Mammary epithelial cell (primary cell): ENCODE results near the gene CEACAM5.

ENCODE experiments used
- EZH2 ChIP-seq: IDR thresholded peaks from 2 replicates; pipeline ENCODE4 v1.6.1; 2012; ENCODE audit warnings: low read length, inconsistent platforms, borderline replicate concordance
- TF ChIP-seq, protein P1 (sequence below), 2 donors: IDR thresholded peaks in 1 of 2; conservative IDR thresholded peaks in 1 of 2; 2 replicates each; pipeline ENCODE4 v1.5.1; 2011 to 2012; ENCODE audit warnings: inconsistent platforms in 2 of 2, low read length in 2 of 2, mild to moderate bottlenecking in 2 of 2, control low read depth in 1 of 2, low read depth in 1 of 2; ENCODE audit not compliant: insufficient read depth in 1 of 2; ENCODE audit errors: extremely low read depth in 1 of 2

DNA sequence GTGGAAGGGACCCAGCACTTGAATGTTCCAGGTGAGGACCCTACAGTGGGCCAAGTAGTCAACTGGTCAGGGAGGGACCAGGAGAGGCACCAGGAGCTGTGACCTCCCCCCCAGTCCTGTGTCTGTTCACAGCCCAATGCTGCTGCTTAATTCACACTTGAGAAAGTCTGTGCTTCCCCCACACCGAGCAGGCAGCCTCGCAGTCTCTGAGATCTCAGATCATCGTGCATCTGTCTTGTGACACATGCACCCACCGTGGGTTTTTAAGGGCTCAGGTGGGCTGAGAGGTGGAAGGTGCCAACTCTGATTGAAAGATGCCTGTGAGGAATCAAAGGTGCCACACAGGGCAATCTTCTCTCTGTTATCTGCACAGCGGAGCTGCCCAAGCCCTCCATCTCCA is 6.2 kb downstream of the CEACAM5 start:
- TF ChIP-seq, protein P1, sequence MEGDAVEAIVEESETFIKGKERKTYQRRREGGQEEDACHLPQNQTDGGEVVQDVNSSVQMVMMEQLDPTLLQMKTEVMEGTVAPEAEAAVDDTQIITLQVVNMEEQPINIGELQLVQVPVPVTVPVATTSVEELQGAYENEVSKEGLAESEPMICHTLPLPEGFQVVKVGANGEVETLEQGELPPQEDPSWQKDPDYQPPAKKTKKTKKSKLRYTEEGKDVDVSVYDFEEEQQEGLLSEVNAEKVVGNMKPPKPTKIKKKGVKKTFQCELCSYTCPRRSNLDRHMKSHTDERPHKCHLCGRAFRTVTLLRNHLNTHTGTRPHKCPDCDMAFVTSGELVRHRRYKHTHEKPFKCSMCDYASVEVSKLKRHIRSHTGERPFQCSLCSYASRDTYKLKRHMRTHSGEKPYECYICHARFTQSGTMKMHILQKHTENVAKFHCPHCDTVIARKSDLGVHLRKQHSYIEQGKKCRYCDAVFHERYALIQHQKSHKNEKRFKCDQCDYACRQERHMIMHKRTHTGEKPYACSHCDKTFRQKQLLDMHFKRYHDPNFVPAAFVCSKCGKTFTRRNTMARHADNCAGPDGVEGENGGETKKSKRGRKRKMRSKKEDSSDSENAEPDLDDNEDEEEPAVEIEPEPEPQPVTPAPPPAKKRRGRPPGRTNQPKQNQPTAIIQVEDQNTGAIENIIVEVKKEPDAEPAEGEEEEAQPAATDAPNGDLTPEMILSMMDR (conservative IDR thresholded peaks at IDR 0.05 in 1 of 2, IDR thresholded peaks at IDR 0.05 in 1 of 2; ENCODE audit: extremely low read depth in 1 of 2, insufficient read depth in 1 of 2, low read depth in 1 of 2, low read length in 2 of 2), result no peak
- TF ChIP-seq EZH2, result no peak
